8988T (cell line): ENCODE results near the gene MED12.
"Not testable (repeated sequence)": the region's sequence is repeated elsewhere in the genome, so short reads cannot be mapped to it uniquely, and the experiment has no call there.

Experiments
- DNase-seq: peaks from one replicate; pipeline ENCODE4 v3.0.0; 2011

Gene MED12

GRCh38 chrX:71166461-71166860, 48.1 kb downstream of the MED12 start:
- DNase-seq, result no peak

GRCh38 chrX:71167031-71167781, 48.8 kb downstream of the MED12 start:
- no peak for DNase-seq

GRCh38 chrX:71168134-71168533, 49.7 kb downstream of the MED12 start:
- no peak for DNase-seq

GRCh38 chrX:71169586-71169985, 51.2 kb downstream of the MED12 start:
- DNase-seq, result no peak

- no peak for DNase-seq
Measured at GRCh38 chrX:71170660-71171059, 52.3 kb downstream of the MED12 start.

GRCh38 chrX:71171110-71171801, 52.9 kb downstream of the MED12 start:
- DNase-seq, result no peak

- no peak for DNase-seq
Measured at GRCh38 chrX:71173440-71173839, 55.0 kb downstream of the MED12 start.

- DNase-seq, result no peak
Measured at GRCh38 chrX:71174795-71175194, 56.4 kb downstream of the MED12 start.

GRCh38 chrX:71175531-71175930, 57.1 kb downstream of the MED12 start:
- DNase-seq, result no peak

GRCh38 chrX:71177327-71177726, 58.9 kb downstream of the MED12 start:
- no peak for DNase-seq

- no peak for DNase-seq
Measured at GRCh38 chrX:71178908-71179307, 60.5 kb downstream of the MED12 start.

GRCh38 chrX:71180579-71181265, 62.3 kb downstream of the MED12 start:
- not testable (repeated sequence) for DNase-seq

- no peak for DNase-seq
Measured at GRCh38 chrX:71181558-71181909, 63.1 kb downstream of the MED12 start.

- DNase-seq, result peak; percentile 37
Measured at GRCh38 chrX:71181910-71182799, 63.8 kb downstream of the MED12 start.

- no peak for DNase-seq
Measured at GRCh38 chrX:71182871-71183270, 64.5 kb downstream of the MED12 start.

- no peak for DNase-seq
Measured at GRCh38 chrX:71183341-71183740, 64.9 kb downstream of the MED12 start.

- DNase-seq, result no peak
Measured at GRCh38 chrX:71184092-71184491, 65.7 kb downstream of the MED12 start.

- no peak for DNase-seq
Measured at GRCh38 chrX:71184803-71185495, 66.6 kb downstream of the MED12 start.

GRCh38 chrX:71191248-71191647, 72.9 kb downstream of the MED12 start:
- no peak for DNase-seq
